WTC11 (cell line): Measurements from ENCODE around the gene ABHD12. TPM values are rescaled to one million over a fixed set of nuclear protein-coding genes. Genes with fewer than 3 reads are reported as not detected.

Experiments used
- ATAC-seq: fragments of 200-7000 bp; cut with Tn5 transposase; 2 replicates; pipeline ENCODE4 v1.10.0; 2021; ENCODE audit warnings: mild to moderate bottlenecking, moderate library complexity
- CTCF ChIA-PET: fragments of 300-600 bp; sonication (Branson Sonifier 250); formaldehyde crosslinking; loops from one replicate; lab custom pipeline; 2021; ENCODE audit warnings: antibody characterized with exemption; lab: Charles Lee
- POLR2A ChIA-PET: fragments of 350-600 bp; sonication (Branson Sonifier 250); formaldehyde crosslinking; loops from one replicate; lab custom pipeline; 2021; ENCODE audit warnings: antibody characterized with exemption; lab: Charles Lee
- DNase-seq: peaks from one replicate; pipeline ENCODE4 v3.0.0; 2021; ENCODE audit warnings: low spot score
- H3K27ac Mint-ChIP-seq: 2 replicates; pipeline ENCODE4 v1.8.0; 2021; ENCODE audit warnings: mixed read lengths
- H3K27me3 Mint-ChIP-seq: 2 replicates; pipeline ENCODE4 v1.8.0; 2021; ENCODE audit warnings: low read depth, mild to moderate bottlenecking, moderate library complexity, mixed read lengths
- H3K36me3 Mint-ChIP-seq: 2 replicates; pipeline ENCODE4 v1.8.0; 2021; ENCODE audit warnings: mixed read lengths
- H3K4me1 Mint-ChIP-seq: 2 replicates; pipeline ENCODE4 v1.8.0; 2022; ENCODE audit warnings: mixed read lengths
- H3K4me3 Mint-ChIP-seq: 2 replicates; pipeline ENCODE4 v1.8.0; 2021; ENCODE audit warnings: mild to moderate bottlenecking, moderate library complexity, mixed read lengths
- H3K9me3 Mint-ChIP-seq: 2 replicates; pipeline ENCODE4 v1.8.0; 2021; ENCODE audit warnings: mixed read lengths
- FOXK1 ChIP-seq: sonication (generic); formaldehyde crosslinking; IDR thresholded peaks from 2 replicates; pipeline ENCODE4 v1.8.0; 2022; ENCODE audit warnings: mild to moderate bottlenecking, moderate library complexity, missing genetic modification reagents
- FOXP1 ChIP-seq: sonication (generic); formaldehyde crosslinking; IDR thresholded peaks from 2 replicates; pipeline ENCODE4 v1.8.0; 2022; ENCODE audit warnings: missing genetic modification reagents, mild to moderate bottlenecking, moderate library complexity, borderline replicate concordance
- GTF2I ChIP-seq: fragments of 250-450 bp; sonication (Bioruptor Pico); conservative IDR thresholded peaks from 2 replicates; pipeline ENCODE4 v1.4.0; 2021; ENCODE audit warnings: mild to moderate bottlenecking
- JUN ChIP-seq: sonication (generic); formaldehyde crosslinking; IDR thresholded peaks from 2 replicates; pipeline ENCODE4 v1.8.0; 2023; ENCODE audit warnings: mild to moderate bottlenecking, missing genetic modification reagents
- NFE2L1 ChIP-seq: sonication (generic); formaldehyde crosslinking; IDR thresholded peaks from 2 replicates; pipeline ENCODE4 v1.8.1; 2023; ENCODE audit warnings: missing genetic modification reagents
- NFYB ChIP-seq: sonication (generic); formaldehyde crosslinking; conservative IDR thresholded peaks from 2 replicates; pipeline ENCODE4 v1.8.0; 2022; ENCODE audit warnings: low read depth, missing genetic modification reagents
- NR2C2 ChIP-seq: sonication (generic); formaldehyde crosslinking; IDR thresholded peaks from 2 replicates; pipeline ENCODE4 v1.8.0; 2022; ENCODE audit warnings: mild to moderate bottlenecking, missing genetic modification reagents
- SMAD4 ChIP-seq: sonication (generic); formaldehyde crosslinking; IDR thresholded peaks from 2 replicates; pipeline ENCODE4 v1.8.0; 2022; ENCODE audit warnings: mild to moderate bottlenecking, missing genetic modification reagents
- SOX15 ChIP-seq: fragments of 250-450 bp; sonication (Bioruptor Pico); IDR thresholded peaks from 2 replicates; pipeline ENCODE4 v1.9.0; 2021; ENCODE audit warnings: mild to moderate bottlenecking
- ZNF219 ChIP-seq: sonication (generic); formaldehyde crosslinking; IDR thresholded peaks from 2 replicates; pipeline ENCODE4 v1.8.0; 2023; ENCODE audit warnings: missing genetic modification reagents, mild to moderate bottlenecking, borderline replicate concordance
- ZNF416 ChIP-seq: fragments of 250-450 bp; sonication (Bioruptor Pico); IDR thresholded peaks from 2 replicates; pipeline ENCODE4 v1.9.0; 2021; ENCODE audit warnings: mild to moderate bottlenecking, inconsistent platforms
- ZNF671 ChIP-seq: fragments of 250-450 bp; sonication (Bioruptor Pico); IDR thresholded peaks from 2 replicates; pipeline ENCODE4 v1.8.0; 2021; ENCODE audit warnings: mild to moderate bottlenecking
- total RNA-seq: library from RNA; stranded (reverse); gene quantifications from 3 replicates; pipeline ENCODE4 v1.2.3, GENCODE V29; 2021
- TF ChIP-seq, protein P1 (sequence below): sonication (generic); formaldehyde crosslinking; IDR thresholded peaks from 2 replicates; pipeline ENCODE4 v1.8.1; 2022; ENCODE audit warnings: low read depth, missing genetic modification reagents, borderline replicate concordance
- TF ChIP-seq, protein P2 (sequence below): fragments of 250-450 bp; sonication (Bioruptor Pico); IDR thresholded peaks from 2 replicates; pipeline ENCODE4 v1.8.0; 2021; ENCODE audit warnings: mild to moderate bottlenecking
- TF ChIP-seq, protein P3 (sequence below): sonication (generic); formaldehyde crosslinking; IDR thresholded peaks from 2 replicates; pipeline ENCODE4 v1.8.1; 2023; ENCODE audit warnings: mild to moderate bottlenecking, moderate library complexity, missing genetic modification reagents
- TF ChIP-seq, protein P4 (sequence below): sonication (generic); formaldehyde crosslinking; IDR thresholded peaks from 2 replicates; pipeline ENCODE4 v1.8.0; 2022; ENCODE audit warnings: mild to moderate bottlenecking, missing genetic modification reagents
- TF ChIP-seq, protein P5 (sequence below): sonication (generic); formaldehyde crosslinking; IDR thresholded peaks from 2 replicates; pipeline ENCODE4 v1.8.0; 2022; ENCODE audit warnings: mild to moderate bottlenecking, missing genetic modification reagents
- TF ChIP-seq, protein P6 (sequence below): fragments of 250-450 bp; sonication (Bioruptor Pico); IDR thresholded peaks from 2 replicates; pipeline ENCODE4 v2.1.2; 2022; ENCODE audit warnings: mild to moderate bottlenecking, moderate library complexity
- TF ChIP-seq, protein P7 (sequence below): fragments of 250-450 bp; sonication (Bioruptor Pico); IDR thresholded peaks from 2 replicates; pipeline ENCODE4 v1.9.0; 2021; ENCODE audit warnings: mild to moderate bottlenecking
- TF ChIP-seq, protein P8 (sequence below): sonication (generic); formaldehyde crosslinking; IDR thresholded peaks from 2 replicates; pipeline ENCODE4 v1.8.0; 2023; ENCODE audit warnings: missing genetic modification reagents

The ABHD12 gene
- total RNA-seq, 1 experiment from 2014 or later, result 63.1 TPM

DNA sequence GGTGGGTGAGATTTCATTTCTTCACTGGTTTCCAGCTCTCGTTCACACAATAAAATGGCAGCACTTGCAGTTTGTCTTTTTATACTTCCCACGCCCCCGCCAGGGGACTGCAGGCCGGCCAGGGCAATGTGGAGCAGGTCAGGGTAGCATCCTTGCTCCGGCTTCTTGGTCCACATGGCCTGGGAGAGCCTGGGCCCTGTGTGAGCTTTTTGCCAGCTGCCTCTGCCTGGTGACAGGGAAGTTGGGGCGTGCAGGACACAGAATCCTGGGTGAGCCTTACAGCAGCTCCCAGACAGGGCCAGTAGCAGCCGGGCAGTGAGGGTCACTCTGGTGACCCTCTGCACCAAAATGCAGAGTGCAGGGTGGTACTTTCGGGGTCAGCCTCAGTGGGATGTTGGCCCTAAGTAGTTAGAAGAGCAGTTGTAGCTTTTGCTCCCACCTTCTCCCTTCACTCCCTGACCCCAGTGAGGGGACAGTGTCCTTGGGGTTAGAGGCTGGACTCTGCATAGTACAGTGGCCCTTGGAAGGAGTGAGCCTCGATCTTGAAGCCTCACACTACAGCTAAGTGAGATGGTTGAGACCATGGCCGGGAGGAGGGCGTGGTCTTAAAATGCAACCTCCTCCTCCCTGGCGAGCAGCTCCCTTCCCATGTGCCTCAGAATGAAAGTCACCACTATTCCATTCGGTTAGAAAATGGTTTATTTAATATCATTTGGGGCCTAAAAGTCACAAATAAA is 119.0 kb downstream of the ABHD12 start (continued):
- TF ChIP-seq, protein P1, sequence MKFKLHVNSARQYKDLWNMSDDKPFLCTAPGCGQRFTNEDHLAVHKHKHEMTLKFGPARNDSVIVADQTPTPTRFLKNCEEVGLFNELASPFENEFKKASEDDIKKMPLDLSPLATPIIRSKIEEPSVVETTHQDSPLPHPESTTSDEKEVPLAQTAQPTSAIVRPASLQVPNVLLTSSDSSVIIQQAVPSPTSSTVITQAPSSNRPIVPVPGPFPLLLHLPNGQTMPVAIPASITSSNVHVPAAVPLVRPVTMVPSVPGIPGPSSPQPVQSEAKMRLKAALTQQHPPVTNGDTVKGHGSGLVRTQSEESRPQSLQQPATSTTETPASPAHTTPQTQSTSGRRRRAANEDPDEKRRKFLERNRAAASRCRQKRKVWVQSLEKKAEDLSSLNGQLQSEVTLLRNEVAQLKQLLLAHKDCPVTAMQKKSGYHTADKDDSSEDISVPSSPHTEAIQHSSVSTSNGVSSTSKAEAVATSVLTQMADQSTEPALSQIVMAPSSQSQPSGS (CRISPR knock-in tag), result no peak
- TF ChIP-seq, protein P2, sequence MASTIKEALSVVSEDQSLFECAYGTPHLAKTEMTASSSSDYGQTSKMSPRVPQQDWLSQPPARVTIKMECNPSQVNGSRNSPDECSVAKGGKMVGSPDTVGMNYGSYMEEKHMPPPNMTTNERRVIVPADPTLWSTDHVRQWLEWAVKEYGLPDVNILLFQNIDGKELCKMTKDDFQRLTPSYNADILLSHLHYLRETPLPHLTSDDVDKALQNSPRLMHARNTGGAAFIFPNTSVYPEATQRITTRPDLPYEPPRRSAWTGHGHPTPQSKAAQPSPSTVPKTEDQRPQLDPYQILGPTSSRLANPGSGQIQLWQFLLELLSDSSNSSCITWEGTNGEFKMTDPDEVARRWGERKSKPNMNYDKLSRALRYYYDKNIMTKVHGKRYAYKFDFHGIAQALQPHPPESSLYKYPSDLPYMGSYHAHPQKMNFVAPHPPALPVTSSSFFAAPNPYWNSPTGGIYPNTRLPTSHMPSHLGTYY (CRISPR knock-in tag), result no peak
- no peak for TF ChIP-seq ZNF671 (CRISPR knock-in tag)
- TF ChIP-seq, protein P3, sequence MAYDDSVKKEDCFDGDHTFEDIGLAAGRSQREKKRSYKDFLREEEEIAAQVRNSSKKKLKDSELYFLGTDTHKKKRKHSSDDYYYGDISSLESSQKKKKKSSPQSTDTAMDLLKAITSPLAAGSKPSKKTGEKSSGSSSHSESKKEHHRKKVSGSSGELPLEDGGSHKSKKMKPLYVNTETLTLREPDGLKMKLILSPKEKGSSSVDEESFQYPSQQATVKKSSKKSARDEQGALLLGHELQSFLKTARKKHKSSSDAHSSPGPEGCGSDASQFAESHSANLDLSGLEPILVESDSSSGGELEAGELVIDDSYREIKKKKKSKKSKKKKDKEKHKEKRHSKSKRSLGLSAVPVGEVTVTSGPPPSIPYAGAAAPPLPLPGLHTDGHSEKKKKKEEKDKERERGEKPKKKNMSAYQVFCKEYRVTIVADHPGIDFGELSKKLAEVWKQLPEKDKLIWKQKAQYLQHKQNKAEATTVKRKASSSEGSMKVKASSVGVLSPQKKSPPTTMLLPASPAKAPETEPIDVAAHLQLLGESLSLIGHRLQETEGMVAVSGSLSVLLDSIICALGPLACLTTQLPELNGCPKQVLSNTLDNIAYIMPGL (CRISPR knock-in tag), result no peak
- TF ChIP-seq SMAD4 (CRISPR knock-in tag), result no peak
- TF ChIP-seq, protein P4, sequence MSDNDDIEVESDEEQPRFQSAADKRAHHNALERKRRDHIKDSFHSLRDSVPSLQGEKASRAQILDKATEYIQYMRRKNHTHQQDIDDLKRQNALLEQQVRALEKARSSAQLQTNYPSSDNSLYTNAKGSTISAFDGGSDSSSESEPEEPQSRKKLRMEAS (CRISPR knock-in tag), result no peak
- no peak for TF ChIP-seq ZNF416
- no peak for TF ChIP-seq FOXP1
- no peak for TF ChIP-seq GTF2I (CRISPR knock-in tag)
- TF ChIP-seq, protein P5, sequence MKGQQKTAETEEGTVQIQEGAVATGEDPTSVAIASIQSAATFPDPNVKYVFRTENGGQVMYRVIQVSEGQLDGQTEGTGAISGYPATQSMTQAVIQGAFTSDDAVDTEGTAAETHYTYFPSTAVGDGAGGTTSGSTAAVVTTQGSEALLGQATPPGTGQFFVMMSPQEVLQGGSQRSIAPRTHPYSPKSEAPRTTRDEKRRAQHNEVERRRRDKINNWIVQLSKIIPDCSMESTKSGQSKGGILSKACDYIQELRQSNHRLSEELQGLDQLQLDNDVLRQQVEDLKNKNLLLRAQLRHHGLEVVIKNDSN (CRISPR knock-in tag), result no peak
- TF ChIP-seq, protein P6, sequence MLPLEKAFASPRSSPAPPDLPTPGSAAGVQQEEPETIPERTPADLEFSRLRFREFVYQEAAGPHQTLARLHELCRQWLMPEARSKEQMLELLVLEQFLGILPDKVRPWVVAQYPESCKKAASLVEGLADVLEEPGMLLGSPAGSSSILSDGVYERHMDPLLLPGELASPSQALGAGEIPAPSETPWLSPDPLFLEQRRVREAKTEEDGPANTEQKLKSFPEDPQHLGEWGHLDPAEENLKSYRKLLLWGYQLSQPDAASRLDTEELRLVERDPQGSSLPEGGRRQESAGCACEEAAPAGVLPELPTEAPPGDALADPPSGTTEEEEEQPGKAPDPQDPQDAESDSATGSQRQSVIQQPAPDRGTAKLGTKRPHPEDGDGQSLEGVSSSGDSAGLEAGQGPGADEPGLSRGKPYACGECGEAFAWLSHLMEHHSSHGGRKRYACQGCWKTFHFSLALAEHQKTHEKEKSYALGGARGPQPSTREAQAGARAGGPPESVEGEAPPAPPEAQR (CRISPR knock-in tag), result no peak
- no peak for TF ChIP-seq NR2C2 (CRISPR knock-in tag)
- TF ChIP-seq, protein P7, sequence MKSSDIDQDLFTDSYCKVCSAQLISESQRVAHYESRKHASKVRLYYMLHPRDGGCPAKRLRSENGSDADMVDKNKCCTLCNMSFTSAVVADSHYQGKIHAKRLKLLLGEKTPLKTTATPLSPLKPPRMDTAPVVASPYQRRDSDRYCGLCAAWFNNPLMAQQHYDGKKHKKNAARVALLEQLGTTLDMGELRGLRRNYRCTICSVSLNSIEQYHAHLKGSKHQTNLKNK, result no peak

DNA sequence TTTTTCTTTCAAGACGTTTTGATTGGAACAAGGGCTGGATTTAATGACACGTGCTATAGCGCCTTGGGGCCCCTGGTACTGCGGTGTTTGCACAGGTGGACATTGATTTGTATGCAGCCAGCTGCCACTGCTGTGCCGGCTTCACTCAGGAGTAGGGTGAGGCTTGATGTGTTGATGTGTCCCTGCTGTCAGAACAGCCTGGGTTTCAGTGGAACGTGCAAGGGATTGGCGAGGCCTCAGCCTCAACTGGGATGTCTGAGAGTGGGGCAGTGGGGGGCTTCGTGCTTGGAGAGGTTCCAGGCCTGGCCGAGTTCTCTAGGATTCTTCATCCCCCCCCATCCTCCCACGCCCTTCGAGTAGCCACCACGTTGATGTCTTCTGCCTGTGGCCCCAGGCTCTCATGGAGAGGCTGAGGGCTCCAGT is 119.8 kb downstream of the ABHD12 start:
- ATAC-seq, result no peak
- Mint-ChIP-seq H3K27me3 (no peaks in the 10 kb centered on the region), H3K36me3 (peaks cover 34% of the 10 kb centered on the region)

More for the DNA sequence above, 119.8 kb downstream of the ABHD12 start:
- DNase-seq, result peak; percentile 3
- TF ChIP-seq, protein P7, result no peak
- TF ChIP-seq FOXK1 (CRISPR knock-in tag) (no peak), NFYB (CRISPR knock-in tag) (no peak), NR2C2 (CRISPR knock-in tag) (no peak), ZNF219 (no peak), NFE2L1 (CRISPR knock-in tag) (no peak), SOX15 (CRISPR knock-in tag) (no peak), JUN (CRISPR knock-in tag) (no peak)
- TF ChIP-seq, protein P8, sequence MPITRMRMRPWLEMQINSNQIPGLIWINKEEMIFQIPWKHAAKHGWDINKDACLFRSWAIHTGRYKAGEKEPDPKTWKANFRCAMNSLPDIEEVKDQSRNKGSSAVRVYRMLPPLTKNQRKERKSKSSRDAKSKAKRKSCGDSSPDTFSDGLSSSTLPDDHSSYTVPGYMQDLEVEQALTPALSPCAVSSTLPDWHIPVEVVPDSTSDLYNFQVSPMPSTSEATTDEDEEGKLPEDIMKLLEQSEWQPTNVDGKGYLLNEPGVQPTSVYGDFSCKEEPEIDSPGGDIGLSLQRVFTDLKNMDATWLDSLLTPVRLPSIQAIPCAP (CRISPR knock-in tag), result no peak
- no peak overlapping the region for H3K4me3 Mint-ChIP-seq
- no peaks in the 10 kb centered on the region for H3K9me3 Mint-ChIP-seq
- POLR2A ChIA-PET, result no interaction called here
- no peak overlapping the region for H3K27ac Mint-ChIP-seq
- H3K4me1 Mint-ChIP-seq, result no peaks in the 10 kb centered on the region
- CTCF ChIA-PET, result no interaction called here
